ENCODE measurements around the gene NSG1. TPM values are rescaled to one million over a fixed set of nuclear protein-coding genes. Genes with fewer than 3 reads are reported as not detected.

NSG1 gene
- total and polyA plus RNA-seq, 2 of the 4 experiments (the other 2 are of a cell fraction) = 0.72 to 1.6 TPM

DNA sequence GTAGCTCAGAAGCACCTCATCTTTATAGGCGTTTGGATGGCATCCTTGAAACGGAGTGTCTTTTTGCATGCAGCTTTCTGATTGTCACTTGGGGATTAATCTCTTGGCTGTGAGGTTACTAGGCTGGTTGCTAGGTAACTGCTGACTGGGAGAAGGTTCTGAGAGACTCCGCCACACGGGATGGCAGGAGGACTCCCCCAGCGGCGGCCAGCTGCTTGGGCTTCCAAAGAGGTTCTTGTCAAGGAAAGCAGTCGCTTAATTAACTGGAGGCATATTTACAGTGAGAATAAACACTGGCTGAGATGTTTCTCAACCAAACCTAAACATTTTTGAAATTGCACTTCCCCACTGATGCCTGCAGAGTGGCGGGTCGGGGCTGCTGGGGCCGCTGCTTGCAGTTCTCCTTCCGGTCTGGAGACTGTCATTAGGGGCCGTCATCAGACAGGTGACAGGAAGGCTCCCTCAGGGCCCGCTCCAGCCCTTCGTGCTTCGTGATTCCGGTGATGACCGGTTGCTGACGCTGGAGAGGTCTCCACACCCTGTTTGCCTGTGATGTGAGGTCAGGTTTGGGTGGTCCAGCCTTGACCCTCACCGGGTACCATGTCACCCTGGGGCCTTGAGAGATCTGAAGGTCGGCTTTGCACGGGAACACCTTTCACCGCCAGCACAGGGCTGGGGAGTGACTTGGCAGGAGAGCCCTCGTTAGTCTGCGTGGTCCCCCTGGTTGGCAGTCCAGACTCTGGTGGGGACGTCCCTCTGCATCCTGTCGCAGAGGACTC is 9.1 kb downstream of the NSG1 start:
- Histone ChIP-seq H3K4ac (ENCODE audit: low read depth, low read length) (peak overlapping the region; percentile 84), H4K91ac (ENCODE audit: insufficient read depth, low read depth, low read length) (peak overlapping the region; percentile 48; the same call in 1 of the 2 replicates), H4K20me1 (ENCODE audit: insufficient read depth, low read length) (no peaks in the 10 kb centered on the region), H2BK120ac (ENCODE audit: low read depth, low read length) (peak overlapping the region; percentile 73; the same call in 1 of the 2 replicates), H3K14ac (replicated peaks; ENCODE audit: low read depth, low read length) (no peak overlapping the region; the same call in 1 of the 2 replicates), H3K4me2 (ENCODE audit: low read depth, low read length) (peak overlapping the region; percentile 59), H3K4me3 (ENCODE audit: insufficient read depth, low read depth, low read length) (no peak overlapping the region), H4K8ac (ENCODE audit: low read depth in 2 of 2, low read length in 2 of 2) (peak overlapping the region; percentile 31 to 68; a peak in 3 of 4 replicates), H2BK5ac (ENCODE audit: low read depth, low read length, poor library complexity, severe bottlenecking) (peak overlapping the region; percentile 12), H4K5ac (ENCODE audit: low read depth, low read length) (peak overlapping the region; percentile 54; the same call in 1 of the 2 replicates), H3K23ac (ENCODE audit: low read depth, low read length) (peak overlapping the region; percentile 44; the same call in 1 of the 2 replicates), H2AK9ac (replicated peaks; ENCODE audit: low read depth, low read length, poor library complexity) (no peak overlapping the region), H3K4me1 (ENCODE audit: control insufficient read depth, insufficient read depth, low read length) (peaks cover 29% of the 10 kb centered on the region), H3K27me3 (ENCODE audit: control insufficient read depth, insufficient read depth, low read length) (peaks cover 30% of the 10 kb centered on the region), H3K18ac (ENCODE audit: low read depth, low read length) (peak overlapping the region; percentile 53; the same call in 1 of the 2 replicates), H3K9me1 (ENCODE audit: insufficient read depth, low read length) (peaks cover 13% of the 10 kb centered on the region), H3K56ac (ENCODE audit: extremely low read depth, insufficient read depth, low read length) (no peak overlapping the region), H3K79me1 (ENCODE audit: low read depth in 1 of 2, low read length in 2 of 2) (no peaks in the 10 kb centered on the region), H2AFZ (replicated peaks; ENCODE audit: low read length, poor library complexity) (peak overlapping the region; percentile 68), H3K36me3 (ENCODE audit: control insufficient read depth, insufficient read depth, low read length) (no peaks in the 10 kb centered on the region; the same call in 1 of the 2 replicates), H2AK5ac (ENCODE audit: low read depth, low read length) (peak overlapping the region; percentile 21; the same call in 1 of the 2 replicates), H3K9me3 (ENCODE audit: control insufficient read depth, insufficient read depth, low read length) (no peaks in the 10 kb centered on the region), H2BK20ac (ENCODE audit: low read depth, low read length) (peak overlapping the region; percentile 61; the same call in 1 of the 2 replicates), H2BK15ac (ENCODE audit: low read depth, low read length) (peak overlapping the region; percentile 19; the same call in 1 of the 3 replicates), H3K9ac (ENCODE audit: low read depth, low read length) (no peak overlapping the region), H3K27ac (ENCODE audit: insufficient read depth, low read length) (peak overlapping the region; percentile 74)
- no peak for TF ChIP-seq FOS (IDR thresholded peaks at IDR 0.05; ENCODE audit: low read depth, low read length)
- TF ChIP-seq RFX5 (IDR thresholded peaks at IDR 0.05; ENCODE audit: low read depth, low read length) = peak; percentile 90
- TF ChIP-seq CTCF (conservative IDR thresholded peaks at IDR 0.05; ENCODE audit: low read depth, low read length) = 0 out of 2 replicates have a peak, but pooled peaks have one; percentile 14
- ATAC-seq (ENCODE audit: low read depth) = peak; percentile 72
- dilution Hi-C loops (cut with HindIII; ENCODE audit: low sequenced_read_pairs, unreplicated experiment) = no loop called here
- in situ Hi-C loops (cut with MboI; ENCODE audit: low sequenced_read_pairs) = no loop called here
- DNase-seq = peak; percentile 53
- CTCF ChIA-PET = interaction anchor here (0.6 to 1.7 kb wide), 5 partner anchors 11 to 49 kb away, joined by 3 to 8 read pairs (median 3); no protein-coding TSS in a partner anchor
- POLR2A ChIA-PET (ENCODE audit: unreplicated experiment) = interaction anchor here (0.7 kb wide), 2 partner anchors 23 to 57 kb away, joined by 3 to 20 read pairs; no protein-coding TSS in a partner anchor
- intact Hi-C loops (cut with micrococcal nuclease) = loop anchor here (2.0 kb wide), 1 partner anchor 35 kb away; no protein-coding TSS in a partner anchor
- WGBS, 2 experiments (ENCODE audit: extremely low coverage in 2 of 2, insufficient read length in 1 of 2) = 3% methylated on average over 17 of the region's 26 CpGs; no CpG with 5 or more reads in 1 of the 2 experiments
- no TSS peak for BruUV-seq (replicated peaks)
